Left colon (tissue), 2 donors: ENCODE measurements around the gene BRD2. TPM values are rescaled to one million over a fixed set of nuclear protein-coding genes. Genes with fewer than 3 reads are reported as not detected.

Experiments used
- ATAC-seq: fragments of 200-7000 bp; cut with Tn5 transposase; one replicate; pipeline ENCODE4 v1.9.1; 2020; ENCODE audit warnings: mild to moderate bottlenecking, moderate library complexity
- DNase-seq, 2 donors: peaks; one replicate each; pipeline ENCODE4 v3.0.0-alpha.2; 2020
- intact Hi-C, 2 donors: fragments of 100-400 bp; cut with DNase I in 1 of 2; cut with micrococcal nuclease in 1 of 2; formaldehyde crosslinking; loops; one replicate each; pipeline versions ENCODE4 v1.11.2 to v1.14.0; 2022; cut with DNase I, micrococcal nuclease
- total RNA-seq, 2 donors: library from RNA; stranded (reverse); fragmentation: NEBNext Ultra II Directional; extraction: Animal tissue kit (Norgen Biotek cat#: 25700); gene quantifications; one replicate each; pipeline ENCODE4 v1.2.1, GENCODE V29; 2021
- donor health status: DM: no; HTN: no; CAD: no.
- donor health status: DM: yes; HTN: yes; CAD: no.

The BRD2 gene
- total RNA-seq, 2 donors from 2014 or later = 128 TPM

GRCh38 chr6:32980488-32981038 is 12.2 kb downstream of the BRD2 start:
- DNase-seq (no peak), ATAC-seq (no peak)
- intact Hi-C loops = loop anchor here (5.0 to 10.0 kb wide), 3 partner anchors 46 to 93 kb away; no protein-coding TSS in a partner anchor

GRCh38 chr6:32982084-32982701 is 13.8 kb downstream of the BRD2 start:
- ATAC-seq (no peak), DNase-seq (no peak)
- intact Hi-C loops = loop anchor here (5.0 to 10.0 kb wide), 3 partner anchors 47 to 95 kb away; no protein-coding TSS in a partner anchor

- intact Hi-C loops = loop anchor here (5.0 to 10.0 kb wide), 3 partner anchors 48 to 96 kb away; no protein-coding TSS in a partner anchor
- DNase-seq = peak in 1 of 2 donors; percentile 54
- peak; percentile 71 for ATAC-seq
Measured at GRCh38 chr6:32982702-32983492, 14.5 kb downstream of the BRD2 start.

- intact Hi-C loops = loop anchor here (5.0 to 10.0 kb wide), 3 partner anchors 49 to 96 kb away; no protein-coding TSS in a partner anchor
- peak; percentile 4 for ATAC-seq
Measured at GRCh38 chr6:32983493-32983848, 15.1 kb downstream of the BRD2 start.

GRCh38 chr6:32983964-32984621 is 15.7 kb downstream of the BRD2 start:
- ATAC-seq = no peak
- DNase-seq = no peak
- intact Hi-C loops = loop anchor here (5.0 to 10.0 kb wide), 3 partner anchors 49 to 97 kb away; no protein-coding TSS in a partner anchor

More at GRCh38 chr6:32983493-32983848, 15.1 kb downstream of the BRD2 start:
- DNase-seq = no peak

GRCh38 chr6:32984622-32985389 is 16.4 kb downstream of the BRD2 start:
- peak; percentile 84 for ATAC-seq
- peak; percentile 94 to 99 for DNase-seq
- intact Hi-C loops = loop anchor here (5.0 to 10.0 kb wide), 3 partner anchors 50 to 98 kb away; no protein-coding TSS in a partner anchor

- intact Hi-C loops = loop anchor here in 1 of 2 donors (10.0 kb wide), 1 partner anchor 55 kb away; no protein-coding TSS in a partner anchor
- ATAC-seq (no peak), DNase-seq (no peak)
Measured at GRCh38 chr6:32989368-32989767, 21.0 kb downstream of the BRD2 start.

GRCh38 chr6:32991972-32992371 is 23.6 kb downstream of the BRD2 start:
- ATAC-seq (no peak), DNase-seq (no peak)
- intact Hi-C loops = no loop called here

GRCh38 chr6:32993363-32993973 is 25.1 kb downstream of the BRD2 start:
- DNase-seq = no peak
- intact Hi-C loops = no loop called here
- ATAC-seq = no peak

GRCh38 chr6:32995448-32995847 is 27.1 kb downstream of the BRD2 start:
- intact Hi-C loops = no loop called here
- DNase-seq = no peak
- ATAC-seq = no peak

- ATAC-seq (no peak), DNase-seq (no peak)
- intact Hi-C loops = no loop called here
Measured at GRCh38 chr6:33000055-33000454, 31.7 kb downstream of the BRD2 start.

- DNase-seq (no peak), ATAC-seq (no peak)
- intact Hi-C loops = no loop called here
Measured at GRCh38 chr6:33001685-33002084, 33.3 kb downstream of the BRD2 start.

- DNase-seq (no peak), ATAC-seq (no peak)
- intact Hi-C loops = no loop called here
Measured at GRCh38 chr6:33004940-33005339, 36.5 kb downstream of the BRD2 start.

GRCh38 chr6:33007831-33008400 is 39.5 kb downstream of the BRD2 start:
- intact Hi-C loops = no loop called here
- DNase-seq (no peak), ATAC-seq (no peak)

- intact Hi-C loops = no loop called here
- ATAC-seq (no peak), DNase-seq (peak in 1 of 2 donors; percentile 33)
Measured at GRCh38 chr6:33008944-33009861, 40.8 kb downstream of the BRD2 start, which contains the start of gene HLA-DOA. Gene HLA-DOA, minus strand, starts transcription at chr6:33009591.

GRCh38 chr6:33010356-33010755 is 42.0 kb downstream of the BRD2 start:
- intact Hi-C loops = loop anchor here (5.0 to 10.0 kb wide), 2 partner anchors 74 to 237 kb away; no protein-coding TSS in a partner anchor
- no peak for ATAC-seq
- no peak for DNase-seq
